RWPE1 (cell line): Measurements from ENCODE around the gene F10.

Experiments
- CTCF ChIA-PET: fragments of 350-600 bp; sonication (Branson Sonifier 250); formaldehyde crosslinking; extraction: SDS; loops from one replicate; lab custom pipeline; 2021; lab: Yijun Ruan, JAX
- POLR2A ChIA-PET: fragments of 400-600 bp; formaldehyde crosslinking; extraction: SDS; loops from one replicate; lab custom pipeline; 2020; ENCODE audit warnings: antibody characterized with exemption; ENCODE audit not compliant: low non-redundant PET; lab: Yijun Ruan, JAX
- DNase-seq: peaks from one replicate; pipeline ENCODE4 v3.0.0; 2012; ENCODE audit warnings: low spot score
- H3K27ac ChIP-seq: fragments of 450-650 bp; 2 replicates; pipeline ENCODE4 v1.5.1; 2017
- TF ChIP-seq, protein P1 (sequence below): fragments of 450-650 bp; conservative IDR thresholded peaks from 2 replicates; pipeline ENCODE4 v1.5.1; 2017; ENCODE audit warnings: low read depth, mild to moderate bottlenecking

Gene F10

DNA sequence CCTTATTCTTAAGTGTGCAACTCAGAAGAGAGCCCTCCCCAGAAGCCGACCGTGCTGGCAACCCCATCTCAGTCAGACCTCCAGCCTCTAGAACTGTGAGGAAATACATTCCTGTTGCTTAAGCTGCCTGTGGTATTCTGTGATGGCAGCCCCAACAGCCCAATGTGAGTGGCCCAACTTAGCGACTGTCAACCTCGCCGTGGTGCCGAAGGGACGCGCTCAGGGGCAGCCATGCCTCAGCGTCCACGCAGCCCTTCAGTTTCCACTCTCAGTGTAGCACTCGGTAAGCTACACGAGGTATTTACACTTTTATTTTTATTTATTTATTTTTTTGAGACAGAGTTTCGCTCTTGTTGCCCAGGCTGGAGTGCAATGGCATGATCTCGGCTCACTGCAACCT is 54.2 kb downstream of the F10 start:
- TF ChIP-seq, protein P1, sequence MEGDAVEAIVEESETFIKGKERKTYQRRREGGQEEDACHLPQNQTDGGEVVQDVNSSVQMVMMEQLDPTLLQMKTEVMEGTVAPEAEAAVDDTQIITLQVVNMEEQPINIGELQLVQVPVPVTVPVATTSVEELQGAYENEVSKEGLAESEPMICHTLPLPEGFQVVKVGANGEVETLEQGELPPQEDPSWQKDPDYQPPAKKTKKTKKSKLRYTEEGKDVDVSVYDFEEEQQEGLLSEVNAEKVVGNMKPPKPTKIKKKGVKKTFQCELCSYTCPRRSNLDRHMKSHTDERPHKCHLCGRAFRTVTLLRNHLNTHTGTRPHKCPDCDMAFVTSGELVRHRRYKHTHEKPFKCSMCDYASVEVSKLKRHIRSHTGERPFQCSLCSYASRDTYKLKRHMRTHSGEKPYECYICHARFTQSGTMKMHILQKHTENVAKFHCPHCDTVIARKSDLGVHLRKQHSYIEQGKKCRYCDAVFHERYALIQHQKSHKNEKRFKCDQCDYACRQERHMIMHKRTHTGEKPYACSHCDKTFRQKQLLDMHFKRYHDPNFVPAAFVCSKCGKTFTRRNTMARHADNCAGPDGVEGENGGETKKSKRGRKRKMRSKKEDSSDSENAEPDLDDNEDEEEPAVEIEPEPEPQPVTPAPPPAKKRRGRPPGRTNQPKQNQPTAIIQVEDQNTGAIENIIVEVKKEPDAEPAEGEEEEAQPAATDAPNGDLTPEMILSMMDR: no peak
- CTCF ChIA-PET: no interaction called here
- POLR2A ChIA-PET: no interaction called here

DNA sequence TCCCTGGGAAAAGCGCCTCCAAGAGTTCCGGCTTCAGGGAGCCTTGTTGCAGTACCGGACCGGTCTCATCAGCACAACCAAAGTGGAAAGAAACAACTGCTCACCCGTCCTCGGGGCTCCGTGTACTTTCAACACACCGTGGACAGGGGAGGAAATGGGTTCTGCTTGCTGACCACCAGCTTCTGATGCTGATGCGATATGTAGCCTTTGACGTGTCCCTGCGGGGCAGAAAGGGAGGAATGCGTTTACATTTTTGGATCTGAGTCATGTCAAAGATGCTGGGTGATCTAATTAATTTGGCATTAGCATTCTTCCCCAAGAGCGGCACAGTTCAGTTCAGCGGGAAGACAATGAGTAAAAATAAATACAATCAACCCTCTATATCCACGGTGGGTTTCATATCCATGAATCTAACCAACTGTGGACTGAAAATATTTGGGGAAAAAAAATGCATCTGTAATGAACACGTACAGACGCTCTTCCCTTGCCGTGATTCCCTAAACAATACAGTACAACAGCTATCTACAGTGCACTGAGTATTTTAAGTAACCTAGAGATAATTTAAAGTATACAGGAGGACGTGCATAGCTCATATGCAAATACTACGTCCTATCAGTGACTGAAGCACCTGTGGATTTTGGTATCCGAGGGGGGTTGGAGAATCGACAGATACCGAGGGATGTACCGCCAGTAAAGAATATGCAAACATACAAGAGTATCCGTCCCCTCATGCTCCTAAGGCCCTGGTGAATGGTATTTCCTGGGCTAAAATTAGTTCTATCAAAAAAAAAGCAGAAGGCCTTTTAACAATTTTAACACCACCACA is 55.7 kb downstream of the F10 start:
- H3K27ac ChIP-seq: peak overlapping the region; percentile 31; the same call in 1 of the 2 replicates
- TF ChIP-seq, protein P1: no peak
- CTCF ChIA-PET: no interaction called here
- POLR2A ChIA-PET: no interaction called here
- DNase-seq: peak; percentile 39

More for the DNA sequence above, 54.2 kb downstream of the F10 start:
- no peak for DNase-seq
- H3K27ac ChIP-seq: no peak overlapping the region

DNA sequence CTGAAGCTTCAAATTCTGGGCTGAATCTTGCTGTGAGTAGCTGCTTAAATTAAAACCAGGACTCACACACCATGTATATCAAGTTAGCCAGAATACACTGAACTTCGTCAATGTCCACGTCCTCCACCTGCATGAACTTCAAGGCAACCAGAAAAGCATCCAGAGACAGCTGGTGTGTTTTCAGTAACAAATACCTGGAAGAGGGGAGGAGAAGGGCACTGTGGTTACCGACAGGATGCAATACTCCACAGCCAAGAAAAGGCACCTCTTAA is 56.2 kb downstream of the F10 start:
- TF ChIP-seq, protein P1: no peak
- CTCF ChIA-PET: no interaction called here
- H3K27ac ChIP-seq: no peak overlapping the region
- POLR2A ChIA-PET: no interaction called here
- DNase-seq: no peak

DNA sequence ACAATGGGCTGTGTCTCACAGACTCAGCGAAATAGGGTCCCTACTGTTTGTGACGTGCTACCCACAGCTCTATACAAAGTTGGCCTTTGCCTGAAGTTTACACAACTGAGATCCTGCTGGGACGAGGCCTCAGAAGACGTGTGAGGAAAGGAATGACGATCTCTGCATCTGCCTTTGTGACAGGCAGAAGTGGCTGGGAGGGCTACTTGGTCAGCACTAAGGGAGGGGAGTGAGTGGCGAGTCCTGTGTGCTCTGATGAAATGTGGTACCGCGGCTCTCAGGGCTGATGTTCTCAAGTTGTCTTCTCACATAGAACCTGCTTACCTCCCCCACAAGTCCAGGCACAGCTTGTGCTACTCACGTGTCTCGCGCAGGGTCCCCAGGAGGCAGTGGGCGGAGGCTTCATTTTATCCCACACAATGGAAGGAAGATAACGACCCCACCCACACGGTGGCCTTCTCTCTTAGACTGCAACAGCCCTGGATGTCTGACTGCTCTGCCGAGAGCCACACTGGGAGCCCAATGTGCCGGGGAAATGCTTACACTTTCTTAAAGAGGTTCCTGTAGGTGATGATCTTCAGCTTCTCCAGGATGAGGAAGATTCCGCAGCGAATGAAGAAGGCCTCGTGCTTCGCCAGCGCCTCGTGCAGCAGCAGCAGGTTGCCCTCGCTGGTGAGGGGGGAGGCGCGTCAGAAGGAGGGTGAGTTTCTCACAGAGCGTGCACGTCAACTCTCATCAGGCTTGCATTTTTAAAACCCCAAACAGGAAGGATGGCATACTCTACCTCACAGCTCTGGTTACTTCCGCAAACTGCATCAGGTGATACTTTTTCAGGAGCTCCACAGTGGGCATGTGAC is 57.0 kb downstream of the F10 start:
- no peak for DNase-seq
- ChIA-PET POLR2A (no interaction called here), CTCF (no interaction called here)
- TF ChIP-seq, protein P1: no peak
- peak overlapping the region; percentile 24 for H3K27ac ChIP-seq

DNA sequence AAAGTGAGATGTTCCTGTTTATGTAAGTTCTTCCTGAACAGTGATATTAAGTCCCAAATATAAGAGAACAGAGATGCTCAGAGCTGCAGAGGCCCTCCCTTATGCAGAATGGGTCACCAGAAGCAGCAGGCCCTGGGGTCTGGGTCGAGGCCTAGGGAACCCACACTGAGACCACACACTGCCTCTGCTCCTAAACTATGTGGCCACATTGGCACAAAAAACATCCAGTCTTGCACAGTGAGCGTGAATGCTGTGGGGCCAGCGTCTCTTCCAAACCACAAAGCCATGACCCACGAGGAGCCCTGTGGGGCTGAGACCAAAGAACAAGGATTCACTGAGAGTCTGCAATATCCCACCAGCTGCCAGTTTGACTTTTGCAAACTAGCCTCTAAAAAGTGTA is 59.4 kb downstream of the F10 start:
- ChIA-PET CTCF (no interaction called here), POLR2A (no interaction called here)

DNA sequence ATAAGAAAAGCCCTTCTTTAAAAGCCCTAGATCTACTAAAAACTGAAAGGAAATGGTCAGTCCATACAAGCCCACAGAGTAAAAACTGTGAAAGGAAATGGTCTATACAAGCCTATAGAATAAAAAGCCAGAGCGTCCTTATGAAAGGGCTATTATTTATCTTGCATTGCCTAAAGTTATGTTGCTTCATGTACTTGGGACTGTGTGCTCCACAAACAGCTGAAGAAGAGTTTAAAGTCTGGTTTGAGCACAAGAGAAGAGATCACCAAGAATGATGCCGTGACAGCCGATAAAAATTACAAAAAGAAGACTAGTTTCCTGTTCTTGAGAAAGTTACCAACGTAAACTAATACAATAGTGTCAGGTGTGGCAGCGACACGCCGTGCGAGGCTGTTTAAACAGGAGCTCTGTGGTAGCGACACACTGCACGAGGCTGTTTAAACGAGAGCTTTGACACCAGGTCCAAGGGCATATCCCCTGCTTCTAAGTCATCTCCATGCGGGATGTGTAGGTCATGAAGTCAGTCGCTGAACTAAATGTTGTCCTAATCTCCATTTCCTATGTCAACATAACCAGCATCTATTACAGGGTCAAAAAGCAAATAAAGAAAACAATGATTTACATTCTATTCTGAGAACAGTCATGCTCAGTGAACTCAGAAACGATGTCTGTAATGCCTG is 61.0 kb downstream of the F10 start:
- TF ChIP-seq, protein P1: no peak
- POLR2A ChIA-PET: no interaction called here
- CTCF ChIA-PET: no interaction called here
- no peak for DNase-seq
- no peak overlapping the region for H3K27ac ChIP-seq

More for the DNA sequence above, 59.4 kb downstream of the F10 start:
- H3K27ac ChIP-seq: peak overlapping the region; percentile 27; the same call in 1 of the 2 replicates
- no peak for DNase-seq
- TF ChIP-seq, protein P1: no peak
